KMS-11 (cell line): ENCODE data around the gene WDR46.

ENCODE experiments used
- H2AFZ ChIP-seq: fragments of 200-600 bp; sonication (generic); 2 replicates; pipeline ENCODE4 v1.6.1; 2016; ENCODE audit warnings: antibody characterized with exemption, mixed run types, low read depth
- H3K27ac ChIP-seq: fragments of 200-600 bp; sonication (generic); 2 replicates; pipeline ENCODE4 v1.6.1; 2016; ENCODE audit warnings: mild to moderate bottlenecking, mixed run types
- H3K27me3 ChIP-seq: fragments of 200-600 bp; sonication (generic); 2 replicates; pipeline ENCODE4 v1.6.1; 2017; ENCODE audit warnings: mild to moderate bottlenecking, low read depth, mixed run types, moderate library complexity; ENCODE audit not compliant: insufficient read depth
- H3K36me3 ChIP-seq: fragments of 200-600 bp; sonication (generic); 2 replicates; pipeline ENCODE4 v1.6.1; 2017; ENCODE audit warnings: mild to moderate bottlenecking, mixed run types; ENCODE audit not compliant: insufficient read depth
- H3K4me1 ChIP-seq: fragments of 200-600 bp; sonication (generic); 2 replicates; pipeline ENCODE4 v1.6.1; 2016; ENCODE audit warnings: mild to moderate bottlenecking, low read depth, mixed run types; ENCODE audit not compliant: poor library complexity, severe bottlenecking
- H3K4me2 ChIP-seq: fragments of 200-600 bp; sonication (generic); 2 replicates; pipeline ENCODE4 v1.7.0; 2016; ENCODE audit warnings: mild to moderate bottlenecking, mixed run types
- H3K4me3 ChIP-seq: fragments of 200-600 bp; sonication (generic); IDR thresholded peaks from 2 replicates; pipeline ENCODE4 v1.6.1; 2017; ENCODE audit warnings: low read depth, low read length, mixed read lengths; ENCODE audit not compliant: insufficient read depth
- H3K79me2 ChIP-seq: fragments of 200-600 bp; sonication (generic); 2 replicates; pipeline ENCODE4 v1.6.1; 2016; ENCODE audit warnings: low read depth, mixed run types; ENCODE audit not compliant: insufficient read depth
- H3K9ac ChIP-seq: fragments of 200-600 bp; sonication (generic); 2 replicates; pipeline ENCODE4 v1.6.1; 2016; ENCODE audit warnings: mild to moderate bottlenecking, mixed run types
- H4K20me1 ChIP-seq: fragments of 200-600 bp; sonication (generic); 2 replicates; pipeline ENCODE4 v1.6.1; 2016; ENCODE audit warnings: mild to moderate bottlenecking, mixed run types; ENCODE audit not compliant: insufficient read depth
- TF ChIP-seq, protein P1 (sequence below): fragments of 200-600 bp; sonication (generic); conservative IDR thresholded peaks from 2 replicates; pipeline ENCODE4 v1.6.1; 2017; ENCODE audit warnings: low read depth, mild to moderate bottlenecking, antibody characterized with exemption, low read length, moderate library complexity, mixed read lengths

The WDR46 gene

GRCh38 chr6:33236328-33236727, 52.7 kb downstream of the WDR46 start:
- no peak overlapping the region for H3K4me2 ChIP-seq
- H3K27me3 ChIP-seq: no peaks in the 10 kb centered on the region
- no peak overlapping the region for H3K9ac ChIP-seq
- TF ChIP-seq, protein P1, sequence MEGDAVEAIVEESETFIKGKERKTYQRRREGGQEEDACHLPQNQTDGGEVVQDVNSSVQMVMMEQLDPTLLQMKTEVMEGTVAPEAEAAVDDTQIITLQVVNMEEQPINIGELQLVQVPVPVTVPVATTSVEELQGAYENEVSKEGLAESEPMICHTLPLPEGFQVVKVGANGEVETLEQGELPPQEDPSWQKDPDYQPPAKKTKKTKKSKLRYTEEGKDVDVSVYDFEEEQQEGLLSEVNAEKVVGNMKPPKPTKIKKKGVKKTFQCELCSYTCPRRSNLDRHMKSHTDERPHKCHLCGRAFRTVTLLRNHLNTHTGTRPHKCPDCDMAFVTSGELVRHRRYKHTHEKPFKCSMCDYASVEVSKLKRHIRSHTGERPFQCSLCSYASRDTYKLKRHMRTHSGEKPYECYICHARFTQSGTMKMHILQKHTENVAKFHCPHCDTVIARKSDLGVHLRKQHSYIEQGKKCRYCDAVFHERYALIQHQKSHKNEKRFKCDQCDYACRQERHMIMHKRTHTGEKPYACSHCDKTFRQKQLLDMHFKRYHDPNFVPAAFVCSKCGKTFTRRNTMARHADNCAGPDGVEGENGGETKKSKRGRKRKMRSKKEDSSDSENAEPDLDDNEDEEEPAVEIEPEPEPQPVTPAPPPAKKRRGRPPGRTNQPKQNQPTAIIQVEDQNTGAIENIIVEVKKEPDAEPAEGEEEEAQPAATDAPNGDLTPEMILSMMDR: no peak
- no peak overlapping the region for H3K4me3 ChIP-seq
- H3K79me2 ChIP-seq: no peaks in the 10 kb centered on the region
- no peak overlapping the region for H2AFZ ChIP-seq
- no peaks in the 10 kb centered on the region for H3K36me3 ChIP-seq
- H3K4me1 ChIP-seq: no peaks in the 10 kb centered on the region
- no peaks in the 10 kb centered on the region for H4K20me1 ChIP-seq
- no peak overlapping the region for H3K27ac ChIP-seq

DNA sequence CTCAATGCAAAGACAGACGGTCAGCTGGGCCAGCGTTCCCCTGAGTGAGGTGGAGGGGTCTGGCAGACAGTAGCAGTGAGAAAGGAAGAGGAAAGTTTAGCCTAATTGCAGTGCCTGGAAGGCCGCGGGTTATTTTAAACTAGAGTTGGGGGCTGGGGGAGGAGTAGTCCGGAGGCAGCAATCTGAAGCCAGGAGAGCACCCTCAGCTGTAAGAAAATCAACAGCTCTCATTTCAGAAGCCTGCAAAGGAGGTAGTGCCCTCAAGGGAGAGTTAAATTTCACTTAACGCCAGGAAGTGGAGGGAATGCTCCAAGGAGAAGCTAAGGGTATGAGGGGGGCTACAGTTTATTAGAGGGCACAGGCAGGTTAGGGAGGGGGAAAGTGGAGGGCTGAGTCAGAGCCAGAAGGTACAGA, 53.8 kb downstream of the WDR46 start:
- Histone ChIP-seq H2AFZ (no peak overlapping the region), H3K4me3 (no peak overlapping the region), H3K27ac (no peak overlapping the region), H4K20me1 (no peaks in the 10 kb centered on the region), H3K9ac (no peak overlapping the region), H3K4me1 (no peaks in the 10 kb centered on the region), H3K36me3 (no peaks in the 10 kb centered on the region), H3K27me3 (no peaks in the 10 kb centered on the region), H3K4me2 (no peak overlapping the region), H3K79me2 (no peaks in the 10 kb centered on the region)
- TF ChIP-seq, protein P1: no peak
